Inferior parietal cortex (tissue), 1 donor: ENCODE data around the gene TSSK3.
"Not testable (repeated sequence)": the region's sequence is repeated elsewhere in the genome, so short reads cannot be mapped to it uniquely, and the experiment has no call there.

Source experiments
- DNase-seq: peaks from one replicate; pipeline ENCODE4 v3.0.0-alpha.2; 2016; ENCODE audit errors: extremely low spot score

Gene TSSK3

GRCh38 chr1:32338637-32339145 lies 23.6 kb upstream of the TSSK3 start:
- DNase-seq, result no peak

- no peak for DNase-seq
Observed at GRCh38 chr1:32339363-32339978, 22.9 kb upstream of the TSSK3 start.

- DNase-seq, result no peak
Observed at GRCh38 chr1:32341186-32341757, 21.1 kb upstream of the TSSK3 start.

- DNase-seq, result no peak
Observed at GRCh38 chr1:32341971-32342370, 20.4 kb upstream of the TSSK3 start.

GRCh38 chr1:32342704-32343103 lies 19.6 kb upstream of the TSSK3 start:
- no peak for DNase-seq

GRCh38 chr1:32345289-32345827 lies 17.0 kb upstream of the TSSK3 start:
- DNase-seq, result no peak

- no peak for DNase-seq
Observed at GRCh38 chr1:32346532-32347157, 15.7 kb upstream of the TSSK3 start.

GRCh38 chr1:32349211-32349708 lies 13.1 kb upstream of the TSSK3 start:
- DNase-seq, result no peak

GRCh38 chr1:32350785-32351398 lies 11.4 kb upstream of the TSSK3 start:
- no peak for DNase-seq

GRCh38 chr1:32351399-32352238 lies 10.7 kb upstream of the TSSK3 start:
- DNase-seq, result peak; percentile 82

GRCh38 chr1:32352239-32352745 lies 10.0 kb upstream of the TSSK3 start:
- DNase-seq, result no peak

GRCh38 chr1:32352831-32353383 lies 9.4 kb upstream of the TSSK3 start:
- DNase-seq, result no peak

- DNase-seq, result no peak
Observed at GRCh38 chr1:32353431-32353830, 8.9 kb upstream of the TSSK3 start.

- DNase-seq, result no peak
Observed at GRCh38 chr1:32353886-32354570, 8.3 kb upstream of the TSSK3 start.

- DNase-seq, result not testable (repeated sequence)
Observed at GRCh38 chr1:32355778-32356177, 6.6 kb upstream of the TSSK3 start.

- DNase-seq, result no peak
Observed at GRCh38 chr1:32356478-32356877, 5.9 kb upstream of the TSSK3 start.

GRCh38 chr1:32357614-32358013 lies 4.7 kb upstream of the TSSK3 start:
- no peak for DNase-seq

GRCh38 chr1:32358435-32358834 lies 3.9 kb upstream of the TSSK3 start:
- no peak for DNase-seq

- DNase-seq, result no peak
Observed at GRCh38 chr1:32361308-32361673, 1.0 kb upstream of the TSSK3 start.
